HG03378 (cell line): ENCODE measurements around the gene FCRL3.
"Not testable (repeated sequence)": the region's sequence is repeated elsewhere in the genome, so short reads cannot be mapped to it uniquely, and the experiment has no call there.

Experiments used
- ATAC-seq: cut with Tn5 transposase; IDR thresholded peaks from one replicate; pipeline ENCODE4 v1.9.1; 2021; ENCODE audit warnings: mild to moderate bottlenecking, moderate library complexity; ENCODE audit not compliant: unreplicated experiment

The FCRL3 gene

GRCh38 chr1:157700732-157701131 is at the start of gene FCRL3:
Gene FCRL3, minus strand, starts transcription at chr1:157700769. Its CDS starts 280 bp downstream, at chr1:157700489.
- no peak for ATAC-seq

GRCh38 chr1:157748262-157748817 is 47.8 kb upstream of the FCRL3 start:
- ATAC-seq: no peak

GRCh38 chr1:157739229-157739901 is 38.8 kb upstream of the FCRL3 start:
- no peak for ATAC-seq

- ATAC-seq: not testable (repeated sequence)
Measured at GRCh38 chr1:157735991-157736390, 35.4 kb upstream of the FCRL3 start.

- ATAC-seq: no peak
Measured at GRCh38 chr1:157734321-157734720, 33.8 kb upstream of the FCRL3 start.

GRCh38 chr1:157732755-157733154 is 32.2 kb upstream of the FCRL3 start:
- no peak for ATAC-seq

- no peak for ATAC-seq
Measured at GRCh38 chr1:157725221-157725577, 24.6 kb upstream of the FCRL3 start.

GRCh38 chr1:157724537-157725220 is 24.1 kb upstream of the FCRL3 start:
- no peak for ATAC-seq

- no peak for ATAC-seq
Measured at GRCh38 chr1:157723157-157723556, 22.6 kb upstream of the FCRL3 start.

GRCh38 chr1:157721985-157722384 is 21.4 kb upstream of the FCRL3 start:
- ATAC-seq: no peak

GRCh38 chr1:157715736-157716135 is 15.2 kb upstream of the FCRL3 start:
- ATAC-seq: no peak

GRCh38 chr1:157711802-157712201 is 11.2 kb upstream of the FCRL3 start:
- no peak for ATAC-seq

- ATAC-seq: no peak
Measured at GRCh38 chr1:157704878-157705277, 4.3 kb upstream of the FCRL3 start.

- no peak for ATAC-seq
Measured at GRCh38 chr1:157703981-157704380, 3.4 kb upstream of the FCRL3 start.

- no peak for ATAC-seq
Measured at GRCh38 chr1:157702308-157702825, 1.8 kb upstream of the FCRL3 start.

- ATAC-seq: no peak
Measured at GRCh38 chr1:157700305-157700704, 264 bp downstream of the FCRL3 start.

- ATAC-seq: no peak
Measured at GRCh38 chr1:157697781-157698569, 2.6 kb downstream of the FCRL3 start.

- no peak for ATAC-seq
Measured at GRCh38 chr1:157696966-157697628, 3.5 kb downstream of the FCRL3 start.

GRCh38 chr1:157695417-157695816 is 5.2 kb downstream of the FCRL3 start:
- ATAC-seq: no peak

GRCh38 chr1:157691285-157691920 is 9.2 kb downstream of the FCRL3 start:
- ATAC-seq: no peak
